Glomerular visceral epithelial cell (primary cell): ENCODE measurements around the gene PDE8B.

Source experiments
- DNase-seq: peaks from one replicate; pipeline ENCODE4 v3.0.0-alpha.2; 2016; ENCODE audit errors: extremely low spot score

The PDE8B gene

DNA sequence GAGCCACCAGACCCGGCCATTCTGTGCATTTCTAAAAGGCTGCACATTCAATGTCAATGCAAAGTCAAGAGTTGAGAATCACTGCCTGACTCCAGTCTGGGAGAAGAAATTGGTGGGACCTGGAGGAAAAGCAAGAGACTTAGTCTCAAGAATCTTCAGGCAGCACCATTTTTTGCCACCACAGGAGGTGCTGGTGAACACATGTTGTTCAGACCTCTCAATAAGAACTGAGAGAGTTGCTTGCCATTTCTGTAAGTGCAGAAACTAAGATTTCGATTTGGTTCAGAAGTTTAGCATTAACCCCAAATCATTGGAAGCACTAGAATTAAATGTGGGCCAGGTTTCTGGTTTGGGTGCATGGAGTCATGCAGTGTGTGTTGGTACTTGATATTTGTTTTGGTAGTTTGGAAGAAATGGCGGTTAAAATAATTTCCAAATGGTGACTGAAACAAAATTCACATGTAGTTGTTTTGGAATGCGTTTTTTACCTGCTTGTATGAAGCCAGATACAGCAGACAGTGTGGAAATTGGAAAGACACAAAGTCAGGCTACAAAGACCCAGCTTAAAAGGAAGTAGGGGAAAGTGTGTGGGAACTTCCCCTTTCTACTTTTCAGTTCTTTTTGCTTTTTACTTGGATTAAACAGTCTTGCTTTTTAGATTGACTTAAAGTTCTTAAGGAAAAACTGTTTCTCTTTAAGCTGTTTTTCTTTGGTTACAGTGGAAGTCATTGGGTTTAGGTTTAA, 20.4 kb downstream of the PDE8B start:
- no peak for DNase-seq

DNA sequence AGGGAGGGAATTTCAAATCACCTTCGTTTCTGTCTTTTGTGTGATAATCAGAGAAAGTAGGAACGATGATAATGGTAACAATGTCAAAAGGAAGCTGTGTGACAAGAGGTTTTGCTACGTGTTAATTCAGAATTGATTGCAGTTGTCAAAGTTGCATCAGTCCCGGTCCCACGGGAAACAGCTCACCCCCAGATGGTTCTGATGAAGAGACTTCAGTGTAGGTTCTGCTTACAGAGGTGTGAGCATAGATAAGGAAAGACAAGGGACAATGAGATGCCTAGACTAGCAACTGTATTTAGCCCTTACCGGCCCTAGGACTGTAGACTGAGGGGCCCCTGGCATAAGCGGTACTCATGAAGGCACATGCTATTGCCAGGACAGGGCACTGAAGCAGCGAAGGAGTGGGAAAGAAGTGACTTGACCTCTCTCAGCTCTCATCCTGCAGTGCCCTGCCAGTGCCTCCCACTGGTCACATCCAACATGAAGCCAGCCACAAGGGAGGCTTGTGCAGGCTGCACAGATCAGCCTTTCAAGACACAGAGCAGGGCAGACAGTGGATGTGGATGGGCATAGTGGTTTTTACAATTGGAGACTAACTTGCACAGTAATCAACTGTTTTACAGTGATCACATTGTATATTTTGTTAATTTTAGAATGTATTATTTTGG, 21.1 kb downstream of the PDE8B start:
- DNase-seq, result no peak

DNA sequence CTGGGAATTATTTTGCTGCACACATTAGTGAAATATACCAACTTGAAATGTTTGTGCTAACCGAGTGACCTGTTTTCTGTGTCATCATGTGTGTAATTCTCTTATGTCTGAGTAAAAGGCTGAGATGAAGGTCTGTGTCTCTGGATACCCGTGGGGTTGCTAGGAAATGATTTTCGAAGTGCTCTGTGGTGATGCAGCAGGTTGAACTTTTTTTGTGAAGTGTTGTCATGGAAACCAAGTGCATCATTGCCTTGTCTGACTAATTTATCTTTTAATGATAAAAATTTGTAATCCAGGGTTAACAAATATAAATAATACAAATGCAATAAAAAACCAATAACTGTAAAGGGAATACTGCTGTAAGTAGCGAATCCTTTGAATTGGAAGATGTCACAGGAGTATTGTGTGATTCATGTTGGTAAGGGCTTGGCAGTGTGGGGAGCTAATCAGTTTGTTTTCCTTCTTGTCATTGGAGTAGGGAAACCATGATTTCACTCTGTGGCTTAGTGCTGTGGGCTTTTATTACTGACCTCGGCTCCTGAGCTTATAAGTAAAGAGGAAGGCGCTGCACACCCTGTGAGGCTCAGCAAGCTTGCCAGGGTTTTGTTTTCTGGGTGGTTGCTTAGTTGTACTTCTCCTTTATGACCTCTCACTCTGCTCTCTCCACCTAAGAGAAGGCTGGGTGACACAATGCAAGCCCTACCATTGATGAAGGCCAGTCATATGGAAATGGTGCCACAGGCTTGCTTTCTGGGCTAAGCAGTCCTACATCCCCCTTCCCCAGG, 22.3 kb downstream of the PDE8B start:
- DNase-seq, result no peak

DNA sequence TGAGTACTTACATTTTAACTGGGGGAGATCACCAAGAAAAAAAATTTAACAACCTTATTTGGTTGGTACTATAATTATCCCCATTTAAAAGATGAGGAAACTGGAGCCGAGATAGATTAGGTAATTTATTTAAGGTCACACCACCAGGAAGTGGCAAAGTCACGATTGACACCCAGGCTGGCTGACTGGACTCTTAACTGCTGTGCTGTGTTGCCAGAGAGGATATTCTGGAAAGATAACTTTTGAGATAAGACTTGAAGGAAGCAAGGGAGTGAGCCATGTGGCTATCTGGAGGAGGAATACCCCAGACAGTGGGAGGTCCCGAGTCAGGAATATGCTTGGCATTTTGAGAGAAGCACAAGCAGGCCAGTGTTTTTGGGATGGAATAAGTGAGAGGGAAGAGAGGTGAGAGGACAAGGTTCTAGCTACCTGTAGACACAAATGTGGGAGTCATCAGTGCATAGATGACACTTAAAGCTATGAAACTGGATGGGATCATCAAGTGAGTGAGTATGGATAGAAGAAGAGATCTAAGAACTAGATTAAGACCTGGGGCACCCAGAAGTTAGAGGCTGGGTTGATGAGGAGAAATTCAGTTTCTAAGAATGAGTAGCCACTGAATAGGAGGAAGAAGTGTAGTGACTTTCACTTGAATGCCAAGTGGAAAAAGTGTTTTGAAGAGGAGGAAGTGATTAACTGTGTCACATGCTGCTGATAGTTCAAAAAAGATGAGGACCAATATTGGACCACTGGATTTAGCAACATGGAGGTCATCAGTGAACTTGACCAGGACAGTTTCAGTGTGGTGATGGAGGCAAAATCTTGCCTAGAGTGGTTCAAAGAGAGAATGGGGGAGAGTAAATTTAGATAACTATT, 25.6 kb downstream of the PDE8B start:
- no peak for DNase-seq

GRCh38 chr5:77239126-77239741, 28.8 kb downstream of the PDE8B start:
- peak; percentile 22 for DNase-seq

- no peak for DNase-seq
These were observed 31.0 kb downstream of the PDE8B start for GRCh38 chr5:77241444-77241843.

DNA sequence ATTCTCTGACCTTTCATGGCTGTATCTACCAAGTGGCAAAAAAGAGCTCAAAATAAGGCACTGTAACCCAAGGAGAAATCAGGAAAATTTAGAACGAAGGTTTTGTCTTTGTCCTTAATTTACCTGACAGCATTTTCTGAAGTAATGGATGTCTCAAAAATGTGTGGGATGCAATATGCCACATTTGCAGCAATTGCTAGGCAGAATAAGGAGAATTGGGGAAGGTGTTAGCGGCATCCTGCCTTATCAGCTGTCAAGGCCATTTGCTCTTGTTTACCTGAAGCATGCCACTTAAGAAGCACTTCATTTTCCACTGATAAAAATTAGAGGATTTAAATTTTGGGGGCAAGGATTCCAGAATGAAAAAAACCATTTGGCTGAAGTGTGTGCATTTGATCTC, 39.0 kb downstream of the PDE8B start:
- no peak for DNase-seq

- no peak for DNase-seq
These were observed 39.5 kb downstream of the PDE8B start for GRCh38 chr5:77250021-77250420.

DNA sequence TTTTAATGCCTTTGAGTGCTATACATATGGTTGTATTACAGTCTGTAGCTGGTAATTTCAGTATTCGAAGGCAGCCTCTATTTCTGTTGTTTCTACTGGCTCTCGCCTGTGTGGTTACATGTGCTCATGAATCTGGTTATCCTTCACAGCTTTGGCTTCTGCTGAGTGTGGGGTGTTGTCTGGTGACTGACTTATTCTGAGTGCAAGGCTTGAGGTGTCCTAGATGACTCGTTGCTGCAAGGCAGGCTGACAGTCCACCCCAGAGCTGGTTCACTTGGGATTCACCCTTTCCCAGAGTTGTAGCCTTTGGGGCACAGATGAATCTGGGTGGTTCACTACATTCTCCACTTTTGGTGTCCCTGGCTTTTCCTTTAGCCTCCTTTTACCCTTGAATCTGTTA, 41.4 kb downstream of the PDE8B start:
- DNase-seq, result no peak

GRCh38 chr5:77255617-77256016, 45.1 kb downstream of the PDE8B start:
- DNase-seq, result no peak

DNA sequence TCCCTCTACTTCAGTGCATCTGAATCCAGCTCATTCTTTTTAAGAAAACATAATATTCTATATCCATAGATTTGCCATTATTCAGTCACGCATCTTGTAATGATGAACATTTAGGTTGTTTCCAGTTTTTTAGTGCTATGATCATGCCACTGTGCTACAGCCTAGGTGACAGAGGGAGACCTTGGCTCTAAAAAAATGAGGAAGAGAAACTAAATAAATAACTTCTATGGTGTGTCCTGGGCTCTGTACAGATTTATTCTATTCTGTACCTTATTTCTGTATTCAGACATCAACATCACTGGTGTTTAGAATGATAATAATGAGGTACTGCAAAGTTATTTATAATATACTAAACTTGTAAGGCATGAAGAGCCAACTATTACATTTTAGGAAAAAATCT, 45.9 kb downstream of the PDE8B start:
- DNase-seq, result no peak

- no peak for DNase-seq
These were observed 48.2 kb downstream of the PDE8B start for GRCh38 chr5:77258652-77259051.

GRCh38 chr5:77259476-77259875, 49.0 kb downstream of the PDE8B start:
- DNase-seq, result no peak

DNA sequence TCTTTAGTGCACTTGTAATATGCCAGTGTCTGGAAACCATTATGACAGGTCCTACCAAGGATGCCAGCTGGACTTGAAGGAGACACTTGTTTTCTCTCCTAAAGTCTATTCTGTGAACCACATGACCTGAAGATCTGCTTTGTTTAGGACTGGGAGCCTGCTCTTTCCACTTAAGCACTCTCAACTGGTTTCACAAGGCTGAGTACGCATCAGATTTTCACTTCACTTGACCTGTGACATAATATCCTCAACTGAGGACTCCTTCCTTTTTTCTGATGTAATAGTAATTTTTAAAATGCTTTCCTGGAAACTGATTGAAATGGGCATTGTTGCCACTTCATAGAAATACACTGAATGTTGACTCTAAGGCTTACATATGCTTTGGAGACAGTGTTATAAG, 52.2 kb downstream of the PDE8B start:
- DNase-seq, result no peak

DNA sequence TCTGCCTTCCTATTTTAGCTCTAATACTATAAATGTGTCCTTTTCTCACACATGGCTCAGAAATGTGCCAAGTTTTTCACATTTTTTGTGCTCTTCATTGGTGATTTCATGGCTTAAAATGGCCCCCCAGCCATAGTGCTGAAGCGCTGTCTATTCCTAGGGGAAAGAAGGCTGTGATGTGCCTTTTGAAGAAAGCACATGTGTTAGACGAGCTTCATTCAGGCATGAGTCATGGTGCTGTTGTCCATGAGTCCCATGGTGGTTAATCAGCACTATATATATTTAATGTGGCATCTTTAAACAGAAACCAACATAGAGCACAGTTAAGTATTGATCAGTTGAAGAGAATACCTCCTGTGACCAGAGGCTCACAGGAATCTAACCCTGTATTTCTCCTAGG, 55.8 kb downstream of the PDE8B start:
- no peak for DNase-seq

GRCh38 chr5:77267496-77267895, 57.0 kb downstream of the PDE8B start:
- DNase-seq, result no peak

DNA sequence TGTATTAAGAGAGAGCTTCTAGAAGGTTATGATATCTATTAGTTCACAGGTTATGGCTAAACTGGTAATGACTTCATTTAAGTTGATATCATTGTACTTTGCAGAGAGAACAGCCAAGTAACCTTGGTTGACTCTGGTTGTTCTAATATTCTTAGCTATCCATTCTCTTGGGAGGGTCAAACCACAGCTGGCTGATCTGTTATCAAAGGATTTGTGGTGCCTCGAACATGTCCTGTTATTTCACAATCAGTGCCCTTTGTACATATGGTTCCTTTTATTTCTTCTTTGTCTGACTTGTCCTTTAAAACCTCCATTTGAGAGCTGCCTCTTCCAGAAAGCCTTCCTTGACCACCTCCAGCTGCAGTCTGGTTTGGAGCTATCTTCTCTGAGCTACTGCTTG, 61.7 kb downstream of the PDE8B start:
- no peak for DNase-seq

- no peak for DNase-seq
These were observed 67.3 kb downstream of the PDE8B start for GRCh38 chr5:77277759-77278158.

- DNase-seq, result no peak
These were observed 69.6 kb downstream of the PDE8B start for GRCh38 chr5:77280036-77280435.

- DNase-seq, result no peak
These were observed 71.5 kb downstream of the PDE8B start for GRCh38 chr5:77281969-77282336.

- DNase-seq, result no peak
These were observed 72.0 kb downstream of the PDE8B start for GRCh38 chr5:77282337-77283027.
